ENCODE measurements around the gene CCDC85C. TPM values are rescaled to one million over a fixed set of nuclear protein-coding genes. Genes with fewer than 3 reads are reported as not detected.

Gene CCDC85C
- total and polyA plus RNA-seq, 2 of the 8 experiments (the other 6 are each of a cell fraction or from before 2014, with no cell fraction given), result 16.8 to 35.8 TPM

GRCh38 chr14:99531251-99532096, 72.5 kb downstream of the CCDC85C start:
- Histone ChIP-seq H2BK20ac (ENCODE audit: low read length) (no peak overlapping the region), H3K4ac (replicated peaks; ENCODE audit: insufficient read length, low read depth, low read length) (no peak overlapping the region), H3K18ac (ENCODE audit: extremely low read depth, low read length) (no peak overlapping the region), H2AK5ac (ENCODE audit: low read depth, low read length) (no peak overlapping the region), H3K23ac (ENCODE audit: insufficient read length) (no peak overlapping the region), H3K27me3 (replicated peaks in 1 of 4; ENCODE audit: control insufficient read depth in 3 of 4, extremely low read depth in 1 of 4, insufficient read depth in 3 of 4, low read length in 3 of 4) (no peaks in the 10 kb centered on the region), H3K79me2 (ENCODE audit: control insufficient read depth in 1 of 2, insufficient read depth in 2 of 2, low read length in 2 of 2) (peaks cover 0 to 11% of the 10 kb centered on the region in 2 experiments; a peak in 1 of 4 replicates), H4K5ac (ENCODE audit: insufficient read length, low read depth, low read length) (no peak overlapping the region), H4K20me1 (replicated peaks in 1 of 2; ENCODE audit: control insufficient read depth in 1 of 2, insufficient read depth in 2 of 2, low read length in 2 of 2) (peaks cover 1% of the 10 kb centered on the region in 2 experiments), H2BK5ac (ENCODE audit: low read depth, low read length) (0 out of 2 replicates have a peak overlapping the region, but pooled peaks have one; percentile 56), H3K9ac (replicated peaks in 1 of 4; ENCODE audit: extremely low read depth in 1 of 4, low read depth in 3 of 4, low read length in 3 of 4) (no peak overlapping the region), H2BK15ac (ENCODE audit: low read length) (no peak overlapping the region), H2BK12ac (ENCODE audit: low read depth, low read length) (peak overlapping the region; percentile 23; the same call in 1 of the 2 replicates), H3K27ac (ENCODE audit: low read depth, low read length) (0 out of 2 replicates have a peak overlapping the region, but pooled peaks have one; percentile 13), H3K4me3 (ENCODE audit: extremely low read depth in 1 of 4, insufficient read depth in 2 of 4, low read depth in 3 of 4, low read length in 4 of 4) (peak overlapping the region in 1 of 4 experiments; percentile 11; a peak in 1 of 8 replicates), H3K23me2 (ENCODE audit: low read depth, low read length) (no peaks in the 10 kb centered on the region), H3K56ac (replicated peaks; ENCODE audit: insufficient read length, low read depth, low read length) (no peak overlapping the region), H3K79me1 (ENCODE audit: low read depth, low read length) (peaks cover 13% of the 10 kb centered on the region), H4K8ac (ENCODE audit: extremely low read depth, insufficient read depth, low read length) (no peak overlapping the region), H3K4me2 (ENCODE audit: insufficient read depth in 1 of 2, low read depth in 2 of 2, low read length in 2 of 2) (peak overlapping the region; percentile 40 to 51; a peak in 3 of 4 replicates), H3K9me3 (ENCODE audit: insufficient read depth in 2 of 2, low read depth in 1 of 2, low read length in 1 of 2) (no peaks in the 10 kb centered on the region), H3K14ac (ENCODE audit: insufficient read length) (no peak overlapping the region), H4K91ac (replicated peaks; ENCODE audit: insufficient read length, low read length) (no peak overlapping the region), H2AFZ (ENCODE audit: low read length) (no peak overlapping the region), H3K4me1 (replicated peaks in 1 of 4; ENCODE audit: control insufficient read depth in 3 of 4, insufficient read depth in 4 of 4, low read length in 3 of 4) (peaks cover 3 to 41% (median 16%) of the 10 kb centered on the region in 4 experiments; a peak in 6 of 7 replicates), H2BK120ac (replicated peaks; ENCODE audit: low read depth, low read length) (no peak overlapping the region), H3K36me3 (ENCODE audit: control insufficient read depth in 2 of 4, insufficient read depth in 4 of 4, low read length in 3 of 4) (no peaks in the 10 kb centered on the region)
- ChIA-PET POLR2A (ENCODE audit: partially characterized antibody) (interaction anchor here (1.1 kb wide), 1 partner anchor 143 kb away, joined by 3 read pairs; no protein-coding TSS in a partner anchor), CTCF (ENCODE audit: partially characterized antibody) (interaction anchor here (0.7 to 1.2 kb wide), 2 partner anchors 10 to 45 kb away, joined by 4 to 6 read pairs; no protein-coding TSS in a partner anchor)
- WGBS, 2 experiments (ENCODE audit: extremely low coverage in 1 of 2, insufficient coverage in 1 of 2, insufficient read length in 1 of 2, insufficient replicate concordance in 2 of 2, low coverage in 1 of 2, low lambda C conversion rate in 2 of 2, missing lambda C conversion rate in 1 of 2), result 43% methylated on average over 11 of the region's 14 CpGs; no CpG with 5 or more reads in 1 of the 2 experiments
- DNase-seq (ENCODE audit: low read depth in 1 of 2, low spot score in 2 of 2) (no peak), FAIRE-seq (no peak)
- TF ChIP-seq KDM1A (IDR thresholded peaks at IDR 0.05; ENCODE audit: borderline replicate concordance, low read length) (peak; percentile 86), HDAC6 (IDR thresholded peaks at IDR 0.05; ENCODE audit: low read depth, low read length) (no peak), HDAC2 (IDR thresholded peaks at IDR 0.05; ENCODE audit: borderline replicate concordance in 1 of 2, low read depth in 2 of 2, low read length in 2 of 2) (peak in 1 of 2 experiments; percentile 72; a peak in 1 of 4 replicates)

All from H1 (cell line).